Testis (tissue), 2 donors: ENCODE results near the gene HHLA2.
"Not testable (repeated sequence)": the region's sequence is repeated elsewhere in the genome, so short reads cannot be mapped to it uniquely, and the experiment has no call there.

Experiments used
- CTCF ChIP-seq, 3 experiments: fragments of 450-650 bp in 2 of 3; fragments of 200-600 bp in 1 of 3; sonication (generic) in 1 of 3; IDR thresholded peaks; one replicate each; pipeline ENCODE4 v1.5.1; 2016 to 2019; ENCODE audit warnings: antibody characterized with exemption in 3 of 3, mild to moderate bottlenecking in 2 of 3, moderate library complexity in 1 of 3
- POLR2A ChIP-seq: fragments of 450-650 bp; IDR thresholded peaks from one replicate; pipeline ENCODE4 v1.6.1; 2017; ENCODE audit warnings: antibody characterized with exemption, mild to moderate bottlenecking, moderate library complexity

- TF ChIP-seq CTCF (IDR thresholded peaks at IDR 0.05); POLR2A: not testable (repeated sequence)
Observed at GRCh38 chr3:108279066-108279465, 17.3 kb upstream of the HHLA2 start.
